Stomach (tissue), 9 donors: ENCODE data around the gene PTPRCAP. TPM values are rescaled to one million over a fixed set of nuclear protein-coding genes. Genes with fewer than 3 reads are reported as not detected.

Experiments used
- DNase-seq, 2 donors: peaks; one replicate each; pipeline versions ENCODE4 v3.0.0 to v3.0.0-alpha.2; 2013 to 2019
- H3K27ac ChIP-seq, 5 donors: fragments of 200-600 bp in 4 of 5; sonication (generic) in 4 of 5; one replicate each; pipeline ENCODE4 v1.5.1; 2013 to 2019; ENCODE audit warnings: mild to moderate bottlenecking in 1 of 5, moderate library complexity in 1 of 5
- H3K27me3 ChIP-seq, 3 donors: fragments of 200-600 bp; sonication (generic); one replicate each; pipeline ENCODE4 v1.5.1; 2017 to 2019; ENCODE audit warnings: mixed run types in 1 of 3
- H3K36me3 ChIP-seq, 4 donors: fragments of 200-600 bp; sonication (generic); 1 replicate in 3 of 4; 2 replicates in 1 of 4; pipeline ENCODE4 v1.5.1; 2016 to 2019
- H3K4me1 ChIP-seq, 4 donors: fragments of 200-600 bp; sonication (generic); one replicate each; pipeline ENCODE4 v1.5.1; 2016 to 2019
- H3K4me3 ChIP-seq, 4 donors: fragments of 200-600 bp; sonication (generic) in 3 of 4; one replicate each; pipeline ENCODE4 v1.5.1; 2016 to 2019; ENCODE audit warnings: mild to moderate bottlenecking in 1 of 4
- H3K9me3 ChIP-seq, 4 donors: fragments of 200-600 bp; sonication (generic); one replicate each; pipeline ENCODE4 v1.5.1; 2016 to 2019
- CTCF ChIP-seq, 7 experiments: fragments of 450-650 bp in 4 of 7; fragments of 200-600 bp in 3 of 7; sonication (generic) in 3 of 7; IDR thresholded peaks; one replicate each; pipeline ENCODE4 v1.5.1; 2016 to 2019; ENCODE audit warnings: antibody characterized with exemption in 7 of 7, control low read depth in 2 of 7, mild to moderate bottlenecking in 1 of 7
- EP300 ChIP-seq: sonication (generic); formaldehyde crosslinking; IDR thresholded peaks from one replicate; pipeline ENCODE4 v1.6.1; 2017; ENCODE audit warnings: antibody characterized with exemption
- POLR2A ChIP-seq, 4 donors: fragments of 450-650 bp; IDR thresholded peaks; one replicate each; pipeline ENCODE4 v1.6.1; 2016; ENCODE audit warnings: antibody characterized with exemption in 4 of 4, control low read depth in 2 of 4, mild to moderate bottlenecking in 1 of 4, moderate library complexity in 1 of 4
- POLR2AphosphoS5 ChIP-seq, 3 donors: sonication (generic); formaldehyde crosslinking; IDR thresholded peaks; one replicate each; pipeline ENCODE4 v1.6.1; 2016; ENCODE audit warnings: antibody characterized with exemption in 3 of 3
- WGBS, 5 donors: extraction: QIAGEN DNeasy Blood & Tissue Kit in 3 of 5; methylation state at CpG; one replicate each; pipeline versions ENCODE4 v1.1.5 to v1.1.7; 2013 to 2018; 5-methylcytosine and 5-hydroxymethylcytosine counted together
- intact Hi-C: fragments of 100-400 bp; cut with DNase I; formaldehyde crosslinking; loops from one replicate; pipeline ENCODE4 v1.15.1; 2023; ENCODE audit warnings: low total_unique reads
- polyA plus RNA-seq, 3 donors: library from polyadenylated mRNA; stranded (reverse); fragments of 200-250 nt; gene quantifications; one replicate each; pipeline ENCODE4 v1.2.3, GENCODE V29; 2013
- total RNA-seq, 5 donors: library from RNA; depleted of rRNA; stranded (reverse); fragments of >200 nt; gene quantifications; one replicate each; pipeline versions ENCODE4 v1.1.0 to v1.2.3, GENCODE V29; 2014 to 2016
- donor health status: healthy with polysubstance abuse.
- donor health status: Bipolar disorder and iron deficiency.
- donor health status: healthy.

The PTPRCAP gene
- total and polyA plus RNA-seq, 8 donors: 1.7 to 25.3 (median 9.9) TPM; not detected in 2

DNA sequence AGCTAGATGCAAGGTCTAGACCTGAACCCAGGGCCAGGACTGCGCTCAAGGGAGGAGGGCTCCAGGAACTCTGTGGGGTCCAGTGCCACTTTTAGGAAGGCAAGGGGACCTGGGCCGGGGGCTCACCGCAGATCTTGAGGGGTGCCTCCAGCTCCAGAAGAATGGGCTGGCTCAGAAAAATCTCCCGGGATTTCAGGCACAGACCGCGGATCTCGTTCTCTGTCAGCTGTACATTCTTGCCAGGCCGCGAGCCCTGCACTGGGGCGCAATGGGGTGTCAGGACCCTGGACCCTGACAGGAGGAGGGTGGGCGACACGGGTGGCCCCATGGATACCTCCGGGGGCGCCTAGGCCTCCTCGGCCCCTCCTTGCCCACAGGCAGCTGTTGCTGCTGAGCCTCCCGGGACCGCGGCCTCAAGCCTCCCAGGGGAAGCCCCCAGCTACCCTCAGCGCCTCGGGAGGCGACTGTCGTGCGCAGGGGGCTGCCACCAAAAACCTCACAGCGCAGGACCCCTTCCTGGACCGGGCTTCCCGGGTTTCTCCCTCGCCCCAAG is 36.5 kb downstream of the PTPRCAP start:
- H3K4me1 ChIP-seq: peaks cover 31 to 65% (median 59%) of the 10 kb centered on the region in 4 donors
- TF ChIP-seq POLR2AphosphoS5 (IDR thresholded peaks at IDR 0.05) (no peak), EP300 (no peak), POLR2A (IDR thresholded peaks at IDR 0.05) (no peak), CTCF (IDR thresholded peaks at IDR 0.05) (no peak)
- intact Hi-C loops: no loop called here
- peaks cover 0 to 21% (median 0%) of the 10 kb centered on the region in 3 donors for H3K27me3 ChIP-seq
- no peak for DNase-seq
- peak overlapping the region; percentile 92 to 98 (median 96) for H3K27ac ChIP-seq
- 0 to 4% (median 2%) methylated on average over 11 to 27 of the region's 27 CpGs for WGBS, 5 donors
- peaks cover 28 to 47% (median 41%) of the 10 kb centered on the region in 4 donors for H3K36me3 ChIP-seq
- H3K4me3 ChIP-seq: peak overlapping the region; percentile 77 to 98 (median 88)
- H3K9me3 ChIP-seq: no peaks in the 10 kb centered on the region

DNA sequence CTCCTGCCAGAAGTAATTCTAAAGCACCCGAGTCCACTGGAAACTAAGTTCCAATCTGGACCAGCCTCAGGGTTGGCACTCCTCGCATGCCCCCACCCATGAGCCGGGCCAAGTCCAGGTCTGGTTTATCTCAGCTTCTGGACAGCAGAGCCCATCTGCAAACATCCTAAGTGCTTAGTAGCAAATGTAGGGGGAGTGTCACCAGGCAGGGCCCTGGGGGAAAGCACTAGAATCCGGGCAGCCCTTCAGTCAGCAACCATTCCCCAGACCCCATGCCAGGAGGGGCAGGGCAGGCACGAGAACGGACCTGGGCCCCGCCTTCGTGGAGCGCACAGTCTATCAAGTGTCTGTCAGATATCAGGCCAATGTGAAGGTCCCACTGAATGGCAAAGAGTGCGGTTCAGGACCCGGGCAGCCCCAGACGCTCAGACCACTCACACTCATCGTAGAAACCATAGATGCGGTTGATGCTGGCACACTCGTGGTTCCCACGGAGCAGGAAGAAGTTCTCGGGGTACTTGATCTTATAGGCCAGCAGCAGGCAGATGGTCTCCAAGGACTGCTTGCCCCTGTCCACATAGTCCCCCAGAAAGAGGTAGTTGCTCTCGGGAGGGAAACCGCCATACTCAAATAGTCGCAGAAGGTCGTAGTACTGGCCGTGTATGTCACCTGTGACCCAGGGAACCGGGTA is 37.1 kb downstream of the PTPRCAP start:
- no peak for TF ChIP-seq POLR2A (IDR thresholded peaks at IDR 0.05)
- no peak for TF ChIP-seq POLR2AphosphoS5 (IDR thresholded peaks at IDR 0.05)
- no peak for TF ChIP-seq CTCF (IDR thresholded peaks at IDR 0.05)
- TF ChIP-seq EP300: no peak
- peak overlapping the region in 4 of 5 donors; percentile 92 to 98 (median 96) for H3K27ac ChIP-seq
- peak in 1 of 2 donors; percentile 68 for DNase-seq
- 15 to 29% (median 24%) methylated on average over 18 to 23 of the region's 23 CpGs for WGBS, 5 donors
- peaks cover 0 to 15% (median 0%) of the 10 kb centered on the region in 3 donors for H3K27me3 ChIP-seq
- peaks cover 28 to 53% (median 47%) of the 10 kb centered on the region in 4 donors for H3K36me3 ChIP-seq
- H3K4me1 ChIP-seq: peaks cover 31 to 65% (median 57%) of the 10 kb centered on the region in 4 donors
- intact Hi-C loops: no loop called here
- peak overlapping the region; percentile 77 to 98 (median 88) for H3K4me3 ChIP-seq
- no peaks in the 10 kb centered on the region for H3K9me3 ChIP-seq

GRCh38 chr11:67398661-67399563 is 38.6 kb downstream of the PTPRCAP start:
- intact Hi-C loops: loop anchor here (10.0 kb wide), 1 partner anchor 96 kb away; no protein-coding TSS in a partner anchor
- peaks cover 28 to 66% (median 57%) of the 10 kb centered on the region in 4 donors for H3K36me3 ChIP-seq
- no peak overlapping the region for H3K4me3 ChIP-seq

More at GRCh38 chr11:67398661-67399563, 38.6 kb downstream of the PTPRCAP start:
- no peaks in the 10 kb centered on the region for H3K27me3 ChIP-seq
- H3K9me3 ChIP-seq: no peaks in the 10 kb centered on the region
- TF ChIP-seq CTCF (IDR thresholded peaks at IDR 0.05) (no peak), POLR2A (IDR thresholded peaks at IDR 0.05) (no peak), EP300 (no peak), POLR2AphosphoS5 (IDR thresholded peaks at IDR 0.05) (no peak)
- no peak for DNase-seq
- H3K4me1 ChIP-seq: peaks cover 31 to 69% (median 57%) of the 10 kb centered on the region in 4 donors
- WGBS, 5 donors: 80 to 85% (median 83%) methylated on average over 18 to 31 of the region's 31 CpGs
- peak overlapping the region in 2 of 5 donors; percentile 26 to 96 for H3K27ac ChIP-seq
